Measurements from ENCODE around the gene RGS10. TPM values are rescaled to one million over a fixed set of nuclear protein-coding genes. Genes with fewer than 3 reads are reported as not detected.

The RGS10 gene
- total and polyA plus RNA-seq, 2 experiments from 2014 or later = 16.8 to 26.8 TPM

DNA sequence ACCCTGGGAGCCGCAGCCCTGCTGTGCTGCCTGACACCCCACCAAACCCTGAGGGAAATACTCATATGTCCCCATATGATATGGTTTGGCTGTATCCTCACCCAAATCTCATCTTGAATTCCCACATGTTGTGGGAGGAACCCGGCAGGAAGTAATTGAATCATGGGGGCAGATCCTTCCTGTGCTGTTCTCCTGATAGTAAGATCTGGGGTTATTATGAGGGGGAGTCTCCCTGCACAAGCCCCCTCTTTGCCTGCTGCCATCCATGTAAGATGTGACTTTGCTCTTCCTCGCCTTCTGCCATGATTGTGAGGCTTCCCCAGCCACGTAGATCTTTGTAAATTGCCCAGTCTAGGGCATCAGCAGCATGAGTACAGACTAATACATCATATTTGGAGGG lies 68.7 kb downstream of the RGS10 start:
- H3K36me3 Mint-ChIP-seq (ENCODE audit: low read depth) = no peaks in the 10 kb centered on the region
- Histone ChIP-seq H3K79me2 (replicated peaks; ENCODE audit: insufficient read depth) (no peaks in the 10 kb centered on the region), H3K4me2 (no peak overlapping the region), H3K9me2 (ENCODE audit: insufficient read depth) (no peaks in the 10 kb centered on the region), H3K27me3 (ENCODE audit: insufficient read depth) (peaks cover 27% of the 10 kb centered on the region), H3K36me3 (ENCODE audit: insufficient read depth) (no peaks in the 10 kb centered on the region), H4K20me1 (replicated peaks; ENCODE audit: insufficient read depth) (no peaks in the 10 kb centered on the region), H2AFZ (no peak overlapping the region), H3K4me3 (no peak overlapping the region), H3K4me1 (ENCODE audit: insufficient read depth) (peaks cover under 1% of the 10 kb centered on the region; the same call in 1 of the 2 replicates), H3K27ac (ENCODE audit: low read depth) (no peak overlapping the region), H3F3A (replicated peaks; ENCODE audit: low read depth) (no peaks in the 10 kb centered on the region)
- peaks cover 9% of the 10 kb centered on the region; the same call in 2 of the 3 replicates for H3K4me1 Mint-ChIP-seq
- ATAC-seq = no peak
- no peak for DNase-seq (ENCODE audit: low spot score)
- peaks cover 7% of the 10 kb centered on the region; the same call in 2 of the 3 replicates for H3K9me3 Mint-ChIP-seq
- TF ChIP-seq CREB1 (CRISPR knock-in tag; IDR thresholded peaks at IDR 0.05; ENCODE audit: low read depth) (no peak), EZH2 (IDR thresholded peaks at IDR 0.05; ENCODE audit: low read depth, unreplicated experiment) (no peak), ZNF331 (CRISPR knock-in tag; IDR thresholded peaks at IDR 0.05; ENCODE audit: low read depth) (no peak), NANOG (IDR thresholded peaks at IDR 0.05; ENCODE audit: borderline replicate concordance) (no peak), ZNF114 (CRISPR knock-in tag; IDR thresholded peaks at IDR 0.05) (no peak), JUNB (IDR thresholded peaks at IDR 0.05; ENCODE audit: unreplicated experiment) (no peak), STAT1 (IDR thresholded peaks at IDR 0.05; ENCODE audit: unreplicated experiment) (no peak), EZH2phosphoT487 (IDR thresholded peaks at IDR 0.05; ENCODE audit: unreplicated experiment) (no peak), POLR2AphosphoS5 (IDR thresholded peaks at IDR 0.05; ENCODE audit: low read depth) (no peak)
- TF ChIP-seq, protein P1, sequence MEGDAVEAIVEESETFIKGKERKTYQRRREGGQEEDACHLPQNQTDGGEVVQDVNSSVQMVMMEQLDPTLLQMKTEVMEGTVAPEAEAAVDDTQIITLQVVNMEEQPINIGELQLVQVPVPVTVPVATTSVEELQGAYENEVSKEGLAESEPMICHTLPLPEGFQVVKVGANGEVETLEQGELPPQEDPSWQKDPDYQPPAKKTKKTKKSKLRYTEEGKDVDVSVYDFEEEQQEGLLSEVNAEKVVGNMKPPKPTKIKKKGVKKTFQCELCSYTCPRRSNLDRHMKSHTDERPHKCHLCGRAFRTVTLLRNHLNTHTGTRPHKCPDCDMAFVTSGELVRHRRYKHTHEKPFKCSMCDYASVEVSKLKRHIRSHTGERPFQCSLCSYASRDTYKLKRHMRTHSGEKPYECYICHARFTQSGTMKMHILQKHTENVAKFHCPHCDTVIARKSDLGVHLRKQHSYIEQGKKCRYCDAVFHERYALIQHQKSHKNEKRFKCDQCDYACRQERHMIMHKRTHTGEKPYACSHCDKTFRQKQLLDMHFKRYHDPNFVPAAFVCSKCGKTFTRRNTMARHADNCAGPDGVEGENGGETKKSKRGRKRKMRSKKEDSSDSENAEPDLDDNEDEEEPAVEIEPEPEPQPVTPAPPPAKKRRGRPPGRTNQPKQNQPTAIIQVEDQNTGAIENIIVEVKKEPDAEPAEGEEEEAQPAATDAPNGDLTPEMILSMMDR (conservative IDR thresholded peaks at IDR 0.05; ENCODE audit: low read depth in 2 of 2) = no peak
- TF ChIP-seq, protein P2, sequence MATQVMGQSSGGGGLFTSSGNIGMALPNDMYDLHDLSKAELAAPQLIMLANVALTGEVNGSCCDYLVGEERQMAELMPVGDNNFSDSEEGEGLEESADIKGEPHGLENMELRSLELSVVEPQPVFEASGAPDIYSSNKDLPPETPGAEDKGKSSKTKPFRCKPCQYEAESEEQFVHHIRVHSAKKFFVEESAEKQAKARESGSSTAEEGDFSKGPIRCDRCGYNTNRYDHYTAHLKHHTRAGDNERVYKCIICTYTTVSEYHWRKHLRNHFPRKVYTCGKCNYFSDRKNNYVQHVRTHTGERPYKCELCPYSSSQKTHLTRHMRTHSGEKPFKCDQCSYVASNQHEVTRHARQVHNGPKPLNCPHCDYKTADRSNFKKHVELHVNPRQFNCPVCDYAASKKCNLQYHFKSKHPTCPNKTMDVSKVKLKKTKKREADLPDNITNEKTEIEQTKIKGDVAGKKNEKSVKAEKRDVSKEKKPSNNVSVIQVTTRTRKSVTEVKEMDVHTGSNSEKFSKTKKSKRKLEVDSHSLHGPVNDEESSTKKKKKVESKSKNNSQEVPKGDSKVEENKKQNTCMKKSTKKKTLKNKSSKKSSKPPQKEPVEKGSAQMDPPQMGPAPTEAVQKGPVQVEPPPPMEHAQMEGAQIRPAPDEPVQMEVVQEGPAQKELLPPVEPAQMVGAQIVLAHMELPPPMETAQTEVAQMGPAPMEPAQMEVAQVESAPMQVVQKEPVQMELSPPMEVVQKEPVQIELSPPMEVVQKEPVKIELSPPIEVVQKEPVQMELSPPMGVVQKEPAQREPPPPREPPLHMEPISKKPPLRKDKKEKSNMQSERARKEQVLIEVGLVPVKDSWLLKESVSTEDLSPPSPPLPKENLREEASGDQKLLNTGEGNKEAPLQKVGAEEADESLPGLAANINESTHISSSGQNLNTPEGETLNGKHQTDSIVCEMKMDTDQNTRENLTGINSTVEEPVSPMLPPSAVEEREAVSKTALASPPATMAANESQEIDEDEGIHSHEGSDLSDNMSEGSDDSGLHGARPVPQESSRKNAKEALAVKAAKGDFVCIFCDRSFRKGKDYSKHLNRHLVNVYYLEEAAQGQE (IDR thresholded peaks at IDR 0.05; ENCODE audit: unreplicated experiment) = no peak
- TF ChIP-seq, protein P3, sequence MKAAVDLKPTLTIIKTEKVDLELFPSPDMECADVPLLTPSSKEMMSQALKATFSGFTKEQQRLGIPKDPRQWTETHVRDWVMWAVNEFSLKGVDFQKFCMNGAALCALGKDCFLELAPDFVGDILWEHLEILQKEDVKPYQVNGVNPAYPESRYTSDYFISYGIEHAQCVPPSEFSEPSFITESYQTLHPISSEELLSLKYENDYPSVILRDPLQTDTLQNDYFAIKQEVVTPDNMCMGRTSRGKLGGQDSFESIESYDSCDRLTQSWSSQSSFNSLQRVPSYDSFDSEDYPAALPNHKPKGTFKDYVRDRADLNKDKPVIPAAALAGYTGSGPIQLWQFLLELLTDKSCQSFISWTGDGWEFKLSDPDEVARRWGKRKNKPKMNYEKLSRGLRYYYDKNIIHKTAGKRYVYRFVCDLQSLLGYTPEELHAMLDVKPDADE (IDR thresholded peaks at IDR 0.05) = no peak
- TF ChIP-seq, protein P4, sequence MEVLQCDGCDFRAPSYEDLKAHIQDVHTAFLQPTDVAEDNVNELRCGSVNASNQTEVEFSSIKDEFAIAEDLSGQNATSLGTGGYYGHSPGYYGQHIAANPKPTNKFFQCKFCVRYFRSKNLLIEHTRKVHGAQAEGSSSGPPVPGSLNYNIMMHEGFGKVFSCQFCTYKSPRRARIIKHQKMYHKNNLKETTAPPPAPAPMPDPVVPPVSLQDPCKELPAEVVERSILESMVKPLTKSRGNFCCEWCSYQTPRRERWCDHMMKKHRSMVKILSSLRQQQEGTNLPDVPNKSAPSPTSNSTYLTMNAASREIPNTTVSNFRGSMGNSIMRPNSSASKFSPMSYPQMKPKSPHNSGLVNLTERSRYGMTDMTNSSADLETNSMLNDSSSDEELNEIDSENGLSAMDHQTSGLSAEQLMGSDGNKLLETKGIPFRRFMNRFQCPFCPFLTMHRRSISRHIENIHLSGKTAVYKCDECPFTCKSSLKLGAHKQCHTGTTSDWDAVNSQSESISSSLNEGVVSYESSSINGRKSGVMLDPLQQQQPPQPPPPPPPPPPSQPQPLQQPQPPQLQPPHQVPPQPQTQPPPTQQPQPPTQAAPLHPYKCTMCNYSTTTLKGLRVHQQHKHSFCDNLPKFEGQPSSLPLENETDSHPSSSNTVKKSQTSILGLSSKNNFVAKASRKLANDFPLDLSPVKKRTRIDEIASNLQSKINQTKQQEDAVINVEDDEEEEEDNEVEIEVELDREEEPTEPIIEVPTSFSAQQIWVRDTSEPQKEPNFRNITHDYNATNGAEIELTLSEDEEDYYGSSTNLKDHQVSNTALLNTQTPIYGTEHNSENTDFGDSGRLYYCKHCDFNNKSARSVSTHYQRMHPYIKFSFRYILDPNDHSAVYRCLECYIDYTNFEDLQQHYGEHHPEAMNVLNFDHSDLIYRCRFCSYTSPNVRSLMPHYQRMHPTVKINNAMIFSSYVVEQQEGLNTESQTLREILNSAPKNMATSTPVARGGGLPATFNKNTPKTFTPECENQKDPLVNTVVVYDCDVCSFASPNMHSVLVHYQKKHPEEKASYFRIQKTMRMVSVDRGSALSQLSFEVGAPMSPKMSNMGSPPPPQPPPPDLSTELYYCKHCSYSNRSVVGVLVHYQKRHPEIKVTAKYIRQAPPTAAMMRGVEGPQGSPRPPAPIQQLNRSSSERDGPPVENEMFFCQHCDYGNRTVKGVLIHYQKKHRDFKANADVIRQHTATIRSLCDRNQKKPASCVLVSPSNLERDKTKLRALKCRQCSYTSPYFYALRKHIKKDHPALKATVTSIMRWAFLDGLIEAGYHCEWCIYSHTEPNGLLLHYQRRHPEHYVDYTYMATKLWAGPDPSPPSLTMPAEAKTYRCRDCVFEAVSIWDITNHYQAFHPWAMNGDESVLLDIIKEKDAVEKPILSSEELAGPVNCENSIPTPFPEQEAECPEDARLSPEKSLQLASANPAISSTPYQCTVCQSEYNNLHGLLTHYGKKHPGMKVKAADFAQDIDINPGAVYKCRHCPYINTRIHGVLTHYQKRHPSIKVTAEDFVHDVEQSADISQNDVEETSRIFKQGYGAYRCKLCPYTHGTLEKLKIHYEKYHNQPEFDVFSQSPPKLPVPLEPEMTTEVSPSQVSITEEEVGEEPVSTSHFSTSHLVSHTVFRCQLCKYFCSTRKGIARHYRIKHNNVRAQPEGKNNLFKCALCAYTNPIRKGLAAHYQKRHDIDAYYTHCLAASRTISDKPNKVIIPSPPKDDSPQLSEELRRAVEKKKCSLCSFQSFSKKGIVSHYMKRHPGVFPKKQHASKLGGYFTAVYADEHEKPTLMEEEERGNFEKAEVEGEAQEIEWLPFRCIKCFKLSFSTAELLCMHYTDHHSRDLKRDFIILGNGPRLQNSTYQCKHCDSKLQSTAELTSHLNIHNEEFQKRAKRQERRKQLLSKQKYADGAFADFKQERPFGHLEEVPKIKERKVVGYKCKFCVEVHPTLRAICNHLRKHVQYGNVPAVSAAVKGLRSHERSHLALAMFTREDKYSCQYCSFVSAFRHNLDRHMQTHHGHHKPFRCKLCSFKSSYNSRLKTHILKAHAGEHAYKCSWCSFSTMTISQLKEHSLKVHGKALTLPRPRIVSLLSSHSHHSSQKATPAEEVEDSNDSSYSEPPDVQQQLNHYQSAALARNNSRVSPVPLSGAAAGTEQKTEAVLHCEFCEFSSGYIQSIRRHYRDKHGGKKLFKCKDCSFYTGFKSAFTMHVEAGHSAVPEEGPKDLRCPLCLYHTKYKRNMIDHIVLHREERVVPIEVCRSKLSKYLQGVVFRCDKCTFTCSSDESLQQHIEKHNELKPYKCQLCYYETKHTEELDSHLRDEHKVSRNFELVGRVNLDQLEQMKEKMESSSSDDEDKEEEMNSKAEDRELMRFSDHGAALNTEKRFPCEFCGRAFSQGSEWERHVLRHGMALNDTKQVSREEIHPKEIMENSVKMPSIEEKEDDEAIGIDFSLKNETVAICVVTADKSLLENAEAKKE (CRISPR knock-in tag; IDR thresholded peaks at IDR 0.05) = no peak
- no peak overlapping the region for H3K4me3 Mint-ChIP-seq
- peaks cover 39% of the 10 kb centered on the region for H3K27me3 Mint-ChIP-seq (ENCODE audit: insufficient read depth, low read depth, poor library complexity)
- H3K27ac Mint-ChIP-seq = no peak overlapping the region
